HG02610 (cell line): ENCODE measurements around the gene UMPS.

Experiments
- ATAC-seq: cut with Tn5 transposase; IDR thresholded peaks from one replicate; pipeline ENCODE4 v1.9.1; 2021; ENCODE audit warnings: mild to moderate bottlenecking, moderate library complexity; ENCODE audit not compliant: unreplicated experiment

The UMPS gene

GRCh38 chr3:124763206-124763605, 33.0 kb downstream of the UMPS start:
- ATAC-seq = no peak

- no peak for ATAC-seq
Measured at GRCh38 chr3:124763644-124764358, 33.5 kb downstream of the UMPS start.

GRCh38 chr3:124764746-124765145, 34.5 kb downstream of the UMPS start:
- ATAC-seq = no peak

GRCh38 chr3:124765197-124765840, 35.1 kb downstream of the UMPS start:
- ATAC-seq = no peak

- no peak for ATAC-seq
Measured at GRCh38 chr3:124766113-124767095, 36.2 kb downstream of the UMPS start.

GRCh38 chr3:124767264-124767663, 37.0 kb downstream of the UMPS start:
- no peak for ATAC-seq

- no peak for ATAC-seq
Measured at GRCh38 chr3:124767691-124768090, 37.4 kb downstream of the UMPS start.

- no peak for ATAC-seq
Measured at GRCh38 chr3:124768812-124769211, 38.6 kb downstream of the UMPS start.

- no peak for ATAC-seq
Measured at GRCh38 chr3:124769462-124769861, 39.2 kb downstream of the UMPS start.

- ATAC-seq = no peak
Measured at GRCh38 chr3:124770336-124771082, 40.3 kb downstream of the UMPS start.

- no peak for ATAC-seq
Measured at GRCh38 chr3:124771083-124771445, 40.8 kb downstream of the UMPS start.

- no peak for ATAC-seq
Measured at GRCh38 chr3:124772081-124772831, 42.0 kb downstream of the UMPS start.

- ATAC-seq = no peak
Measured at GRCh38 chr3:124773351-124774326, 43.4 kb downstream of the UMPS start.

GRCh38 chr3:124774327-124774718, 44.1 kb downstream of the UMPS start:
- no peak for ATAC-seq

GRCh38 chr3:124774841-124775402, 44.7 kb downstream of the UMPS start:
- ATAC-seq = no peak

GRCh38 chr3:124775877-124776276, 45.6 kb downstream of the UMPS start:
- no peak for ATAC-seq

GRCh38 chr3:124776856-124777255, 46.6 kb downstream of the UMPS start:
- no peak for ATAC-seq

GRCh38 chr3:124777762-124778470, 47.7 kb downstream of the UMPS start:
- ATAC-seq = no peak
